NCI-H2196 (cell line): ENCODE results near the gene TNFRSF18.
A peak's percentile ranks its signal among the peaks of the same experiment; 100 is the strongest.

ENCODE experiments used
- DNase-seq: peaks from one replicate; lab custom pipeline; 2025; ENCODE audit not compliant: unreplicated experiment; lab: John Stamatoyannopoulos, UW

The TNFRSF18 gene

GRCh38 chr1:1167398-1167821 is 39.0 kb downstream of the TNFRSF18 start:
- no peak for DNase-seq

GRCh38 chr1:1166642-1167397 is 39.6 kb downstream of the TNFRSF18 start:
- no peak for DNase-seq

- DNase-seq: peak; percentile 33
Observed at GRCh38 chr1:1165900-1166421, 40.4 kb downstream of the TNFRSF18 start.

- DNase-seq: peak; percentile 43
Observed at GRCh38 chr1:1165485-1165884, 40.9 kb downstream of the TNFRSF18 start.

- DNase-seq: peak; percentile 28
Observed at GRCh38 chr1:1164701-1165451, 41.5 kb downstream of the TNFRSF18 start.

GRCh38 chr1:1164361-1164700 is 42.1 kb downstream of the TNFRSF18 start:
- DNase-seq: no peak

GRCh38 chr1:1163538-1164070 is 42.8 kb downstream of the TNFRSF18 start:
- no peak for DNase-seq

GRCh38 chr1:1162597-1163537 is 43.5 kb downstream of the TNFRSF18 start:
- DNase-seq: peak; percentile 93

- DNase-seq: no peak
Observed at GRCh38 chr1:1161683-1162079, 44.7 kb downstream of the TNFRSF18 start.

GRCh38 chr1:1161078-1161682 is 45.2 kb downstream of the TNFRSF18 start:
- DNase-seq: no peak

GRCh38 chr1:1160281-1160930 is 46.0 kb downstream of the TNFRSF18 start:
- DNase-seq: no peak

- no peak for DNase-seq
Observed at GRCh38 chr1:1157914-1158710, 48.3 kb downstream of the TNFRSF18 start.

GRCh38 chr1:1157426-1157913 is 48.9 kb downstream of the TNFRSF18 start:
- no peak for DNase-seq

GRCh38 chr1:1157033-1157365 is 49.4 kb downstream of the TNFRSF18 start:
- no peak for DNase-seq

GRCh38 chr1:1156140-1157032 is 50.0 kb downstream of the TNFRSF18 start:
- no peak for DNase-seq

GRCh38 chr1:1155258-1155657 is 51.1 kb downstream of the TNFRSF18 start:
- DNase-seq: no peak

- DNase-seq: no peak
Observed at GRCh38 chr1:1153874-1154273, 52.5 kb downstream of the TNFRSF18 start.
